Amniotic epithelial cell (primary cell): ENCODE measurements around the gene NYAP2.

ENCODE experiments used
- DNase-seq: peaks from one replicate; pipeline ENCODE4 v3.0.0-alpha.2; 2010; ENCODE audit warnings: low read depth

NYAP2 gene

DNA sequence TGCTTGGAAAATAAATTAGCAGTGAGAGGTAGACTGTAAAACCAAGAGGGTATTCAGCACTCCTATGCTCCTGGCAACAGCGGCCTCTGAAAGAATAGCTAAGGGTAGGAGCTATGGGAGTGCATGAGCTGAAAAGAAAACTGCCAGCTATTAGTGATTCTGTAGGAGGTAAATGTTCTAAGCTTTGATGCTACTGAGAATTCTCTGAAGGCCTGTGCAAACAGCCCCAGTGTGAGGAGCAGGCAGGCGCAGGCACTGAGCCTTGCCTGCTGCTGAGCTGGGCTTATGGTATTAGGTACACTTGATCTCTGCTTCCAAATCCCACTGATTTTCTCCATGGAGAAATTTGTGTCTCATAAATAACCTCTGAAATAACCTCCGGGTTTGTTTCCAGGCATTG, 86.7 kb downstream of the NYAP2 start:
- DNase-seq: no peak

GRCh38 chr2:225487878-225488416, 88.4 kb downstream of the NYAP2 start:
- peak; percentile 41 for DNase-seq

DNA sequence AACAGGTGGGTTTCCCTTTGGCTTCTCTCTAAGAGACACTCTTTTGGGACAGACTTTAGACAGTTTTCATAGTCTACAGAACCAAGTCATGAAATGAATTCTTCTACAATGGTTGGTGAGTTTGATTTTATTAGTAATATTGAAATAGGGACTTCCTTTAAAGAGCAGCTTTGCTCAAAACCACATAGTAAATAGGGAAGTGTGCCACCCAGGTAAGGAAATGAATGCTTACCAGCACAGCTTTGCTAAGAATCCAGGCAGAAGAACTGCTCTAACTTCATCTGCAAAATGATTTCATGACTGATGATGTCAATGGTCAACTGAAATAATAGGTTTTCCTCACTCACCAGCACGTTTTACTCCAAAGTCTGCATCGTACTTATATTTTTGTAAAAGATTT, 89.2 kb downstream of the NYAP2 start:
- no peak for DNase-seq

GRCh38 chr2:225493420-225494099, 94.0 kb downstream of the NYAP2 start:
- no peak for DNase-seq

- DNase-seq: peak; percentile 44
These were observed 94.6 kb downstream of the NYAP2 start for GRCh38 chr2:225494100-225494459.

DNA sequence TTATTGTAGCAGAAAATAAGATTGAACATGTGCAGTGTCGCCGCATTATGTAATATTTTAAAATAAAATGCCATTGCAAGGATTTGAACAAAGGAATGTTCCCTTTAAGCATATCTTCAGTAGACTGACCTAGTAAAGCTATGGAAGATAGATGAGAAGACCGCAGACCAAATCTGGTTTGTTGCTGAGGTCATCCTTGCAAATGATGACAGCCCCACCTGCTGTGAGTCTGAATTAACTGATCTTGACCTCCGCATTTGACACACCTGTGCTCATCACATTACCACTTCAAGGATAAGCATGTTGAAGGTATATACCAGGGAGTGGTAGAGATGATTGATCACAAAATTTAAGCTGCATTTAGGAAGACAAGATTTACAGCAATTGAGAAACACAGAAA, 96.2 kb downstream of the NYAP2 start:
- no peak for DNase-seq

GRCh38 chr2:225496568-225496967, 97.1 kb downstream of the NYAP2 start:
- no peak for DNase-seq

- DNase-seq: no peak
These were observed 97.7 kb downstream of the NYAP2 start for GRCh38 chr2:225497166-225497565.

GRCh38 chr2:225501022-225501421, 101.5 kb downstream of the NYAP2 start:
- no peak for DNase-seq

DNA sequence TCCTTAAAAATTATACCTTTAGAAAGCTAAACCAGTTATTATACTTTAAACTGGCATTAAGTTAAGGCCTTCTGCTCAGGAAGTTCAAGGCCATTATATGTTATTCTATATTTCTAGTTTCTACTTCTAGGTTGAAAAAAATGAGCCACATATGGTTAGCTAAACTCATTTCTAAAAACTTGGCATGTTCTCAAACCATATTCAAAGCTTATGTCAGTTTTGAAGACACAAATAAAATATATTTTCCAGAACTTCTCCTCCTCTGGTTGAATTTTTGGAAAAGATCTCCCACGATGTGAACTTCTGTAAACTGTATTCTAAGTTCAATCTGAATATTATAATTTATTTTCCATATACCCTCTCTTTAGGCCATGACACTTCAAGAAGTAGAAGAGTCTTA, 103.5 kb downstream of the NYAP2 start:
- no peak for DNase-seq

- DNase-seq: peak; percentile 31
These were observed 111.3 kb downstream of the NYAP2 start for GRCh38 chr2:225510796-225511195.

DNA sequence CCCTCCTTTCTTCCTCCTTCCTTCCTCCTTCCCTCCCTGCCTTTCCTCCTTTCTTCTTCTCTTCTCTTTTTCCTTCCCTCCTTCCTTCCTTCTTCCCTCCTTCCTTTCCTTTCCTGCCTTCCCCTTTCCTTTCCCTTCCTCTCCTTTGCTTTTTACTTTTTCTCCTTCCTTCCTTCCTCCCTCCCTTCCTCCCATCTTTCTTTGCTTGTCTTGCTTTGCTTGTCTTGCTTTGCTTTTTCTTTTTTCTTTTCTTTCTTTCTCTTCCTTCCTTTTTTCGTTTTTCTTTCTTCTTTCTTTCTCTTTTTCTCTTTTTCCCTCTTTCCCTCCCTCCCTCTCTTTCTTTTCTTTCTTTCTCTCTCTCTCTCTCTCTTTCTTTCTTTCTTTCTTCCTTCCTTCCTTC, 113.0 kb downstream of the NYAP2 start:
- no peak for DNase-seq

- DNase-seq: peak; percentile 87
These were observed 113.5 kb downstream of the NYAP2 start for GRCh38 chr2:225512876-225513540.

DNA sequence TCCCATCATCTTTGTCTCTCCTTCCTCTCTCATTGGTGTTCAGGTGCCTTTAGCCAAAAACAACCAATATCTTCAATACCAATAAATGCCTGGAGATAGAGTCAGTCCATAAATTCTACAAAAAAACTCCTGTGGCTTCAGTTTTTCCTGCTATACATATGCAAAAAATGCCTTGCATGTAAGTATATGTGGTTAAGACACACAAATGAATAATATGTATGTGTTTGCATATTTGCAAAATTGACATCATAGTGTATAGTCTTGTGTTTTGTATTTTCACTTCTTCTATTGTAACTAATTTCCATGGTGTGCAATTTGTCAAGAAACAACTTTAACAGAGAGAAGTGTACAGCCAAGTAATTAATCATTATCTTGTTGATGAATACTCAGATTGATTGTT, 115.5 kb downstream of the NYAP2 start:
- DNase-seq: no peak

GRCh38 chr2:225526760-225527390, 127.4 kb downstream of the NYAP2 start:
- no peak for DNase-seq

DNA sequence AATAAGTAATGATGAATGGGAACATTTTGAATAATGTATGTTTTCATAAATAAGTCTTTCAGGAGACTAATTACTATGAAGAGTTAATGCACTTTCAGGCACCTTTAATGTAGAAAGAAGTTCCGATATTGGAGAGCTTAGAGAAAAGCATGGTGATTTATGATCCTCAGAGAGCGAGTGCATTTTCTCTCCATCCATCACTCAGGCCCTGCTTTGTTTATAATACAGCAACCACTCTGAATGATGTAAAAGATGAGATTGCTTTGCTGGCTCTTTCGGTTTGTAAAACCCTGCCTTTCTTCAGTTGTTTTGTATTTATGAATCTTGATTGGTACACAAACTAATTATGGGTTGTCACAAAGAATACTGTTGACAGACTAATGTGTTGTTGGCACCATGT, 132.0 kb downstream of the NYAP2 start:
- DNase-seq: peak; percentile 12

- DNase-seq: no peak
These were observed 132.6 kb downstream of the NYAP2 start for GRCh38 chr2:225532096-225532495.

DNA sequence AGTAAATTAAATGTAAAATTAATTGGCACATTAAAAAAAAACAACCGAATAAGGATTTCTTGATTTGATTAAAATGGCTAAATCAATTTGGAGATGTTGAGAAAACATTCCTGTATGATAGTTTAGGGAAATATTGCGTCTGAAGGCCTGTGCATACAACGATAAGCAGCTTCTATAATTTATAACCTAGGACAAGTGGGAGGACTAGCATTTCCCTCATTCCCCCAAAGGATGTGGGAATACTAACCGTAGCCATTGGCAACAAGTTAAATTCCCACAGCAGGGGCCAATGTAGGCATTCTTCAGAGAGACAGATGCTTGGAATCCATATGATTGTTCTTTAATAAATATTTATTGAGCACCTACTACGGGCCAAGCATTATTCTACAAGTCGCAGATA, 134.5 kb downstream of the NYAP2 start:
- no peak for DNase-seq

GRCh38 chr2:225534697-225535096, 135.2 kb downstream of the NYAP2 start:
- no peak for DNase-seq

DNA sequence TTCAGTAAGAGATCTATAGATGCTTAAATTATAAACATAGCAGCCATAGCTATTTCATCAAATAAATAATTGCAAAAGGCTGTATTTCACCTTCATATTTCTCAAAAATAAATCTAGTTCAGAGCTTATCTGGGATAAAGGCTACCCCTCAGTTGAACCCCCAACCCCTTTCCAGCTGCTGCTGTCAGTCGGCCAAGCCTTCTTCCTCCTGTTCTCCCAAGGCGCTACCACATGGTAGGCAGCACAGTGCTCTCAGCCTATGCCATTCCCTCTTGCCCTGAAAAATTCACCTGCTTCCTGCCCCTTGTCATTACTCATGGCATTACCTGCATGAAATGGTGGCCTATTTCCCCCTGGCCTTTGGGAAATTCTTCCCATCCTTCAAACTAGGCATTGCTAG, 136.5 kb downstream of the NYAP2 start:
- DNase-seq: no peak

DNA sequence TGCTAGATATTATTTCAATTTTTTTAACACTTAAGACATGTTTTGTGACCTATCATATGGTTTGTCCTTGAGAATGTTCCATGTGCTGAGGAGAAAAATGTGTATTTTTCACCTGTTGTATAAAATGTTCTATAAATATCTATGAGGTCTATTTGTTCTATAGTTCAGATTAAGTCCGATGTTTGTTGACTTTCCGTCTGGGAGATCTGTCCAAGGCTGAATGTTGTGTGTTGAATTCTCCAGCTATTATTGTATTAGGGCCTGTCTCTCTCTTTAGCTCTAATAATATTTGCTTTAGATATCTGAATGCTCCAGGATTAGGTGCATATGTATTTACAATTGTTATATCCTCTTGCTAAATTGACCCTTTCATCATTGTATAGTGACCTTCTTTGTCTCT, 144.1 kb downstream of the NYAP2 start:
- no peak for DNase-seq

GRCh38 chr2:225556461-225556860, 157.0 kb downstream of the NYAP2 start:
- no peak for DNase-seq

GRCh38 chr2:225558399-225559071, 159.0 kb downstream of the NYAP2 start:
- no peak for DNase-seq
